ENCODE measurements around the gene CEP170.

CEP170 gene

DNA sequence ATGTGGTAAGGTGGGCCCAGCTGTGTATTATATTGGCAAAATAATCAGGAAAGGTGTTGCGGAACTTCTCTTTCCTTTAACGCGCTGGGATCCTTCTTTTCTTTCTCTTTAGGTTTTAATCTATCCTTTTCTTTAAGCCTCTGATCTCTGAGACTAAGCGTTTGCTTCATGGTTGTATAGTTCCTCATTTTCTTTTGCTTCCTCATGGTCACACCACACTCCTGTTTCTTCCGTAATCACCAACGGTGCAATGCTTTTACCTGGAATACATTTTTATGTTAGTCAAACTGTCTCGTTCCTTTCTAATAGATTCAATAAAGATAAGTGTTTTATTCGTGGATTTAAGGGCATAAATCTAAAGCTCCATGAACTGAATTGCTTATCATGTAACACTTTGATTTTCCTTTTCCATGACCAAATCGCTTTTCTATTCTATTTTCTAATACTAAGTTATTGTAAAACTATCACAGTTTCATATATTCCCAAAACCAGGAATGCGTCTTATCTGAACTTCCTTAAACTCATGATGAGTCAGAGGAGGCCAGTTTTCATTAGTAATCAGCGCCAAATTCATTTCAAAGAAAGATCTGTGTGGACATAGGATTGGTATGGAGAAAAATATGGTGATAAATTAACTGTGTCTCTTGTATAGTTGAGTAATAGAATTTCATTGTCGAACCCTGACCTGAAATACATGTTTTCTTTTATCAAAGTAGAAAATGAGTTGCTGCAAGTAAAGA lies 13.0 kb upstream of the CEP170 start:
- Histone ChIP-seq H4K20me1 (ENCODE audit: insufficient read depth, low read length) (no peaks in the 10 kb centered on the region), H3K79me2 (ENCODE audit: low read length) (0 out of 2 replicates have a peak, but pooled peaks cover 5% of the 10 kb centered on the region), H3K4me2 (ENCODE audit: low read depth, low read length) (no peak overlapping the region), H3K27me3 (replicated peaks; ENCODE audit: insufficient read depth, low read length) (no peaks in the 10 kb centered on the region), H3K9me2 (replicated peaks; ENCODE audit: insufficient read depth, low read length) (no peaks in the 10 kb centered on the region), H3K4me1 (ENCODE audit: low read length) (no peaks in the 10 kb centered on the region), H3K9ac (ENCODE audit: low read length) (no peak overlapping the region), H3K9me3 (replicated peaks; ENCODE audit: insufficient read depth, low read length) (no peaks in the 10 kb centered on the region), H3F3A (ENCODE audit: insufficient read depth, low read length) (no peaks in the 10 kb centered on the region), H3K36me3 (replicated peaks; ENCODE audit: insufficient read depth, low read length) (no peaks in the 10 kb centered on the region), H3K27ac (ENCODE audit: low read length) (no peak overlapping the region), H2AFZ (ENCODE audit: low read length) (no peak overlapping the region), H3K4me3 (ENCODE audit: low read length) (no peak overlapping the region)
- TF ChIP-seq, protein P1, sequence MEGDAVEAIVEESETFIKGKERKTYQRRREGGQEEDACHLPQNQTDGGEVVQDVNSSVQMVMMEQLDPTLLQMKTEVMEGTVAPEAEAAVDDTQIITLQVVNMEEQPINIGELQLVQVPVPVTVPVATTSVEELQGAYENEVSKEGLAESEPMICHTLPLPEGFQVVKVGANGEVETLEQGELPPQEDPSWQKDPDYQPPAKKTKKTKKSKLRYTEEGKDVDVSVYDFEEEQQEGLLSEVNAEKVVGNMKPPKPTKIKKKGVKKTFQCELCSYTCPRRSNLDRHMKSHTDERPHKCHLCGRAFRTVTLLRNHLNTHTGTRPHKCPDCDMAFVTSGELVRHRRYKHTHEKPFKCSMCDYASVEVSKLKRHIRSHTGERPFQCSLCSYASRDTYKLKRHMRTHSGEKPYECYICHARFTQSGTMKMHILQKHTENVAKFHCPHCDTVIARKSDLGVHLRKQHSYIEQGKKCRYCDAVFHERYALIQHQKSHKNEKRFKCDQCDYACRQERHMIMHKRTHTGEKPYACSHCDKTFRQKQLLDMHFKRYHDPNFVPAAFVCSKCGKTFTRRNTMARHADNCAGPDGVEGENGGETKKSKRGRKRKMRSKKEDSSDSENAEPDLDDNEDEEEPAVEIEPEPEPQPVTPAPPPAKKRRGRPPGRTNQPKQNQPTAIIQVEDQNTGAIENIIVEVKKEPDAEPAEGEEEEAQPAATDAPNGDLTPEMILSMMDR (IDR thresholded peaks at IDR 0.05; ENCODE audit: low read length): no peak
- TF ChIP-seq EZH2phosphoT487 (IDR thresholded peaks at IDR 0.05; ENCODE audit: low read length): no peak
- no peak for TF ChIP-seq EZH2 (optimal IDR thresholded peaks at IDR 0.05; ENCODE audit: low read depth, low read length)
- DNase-seq: no peak

DNA sequence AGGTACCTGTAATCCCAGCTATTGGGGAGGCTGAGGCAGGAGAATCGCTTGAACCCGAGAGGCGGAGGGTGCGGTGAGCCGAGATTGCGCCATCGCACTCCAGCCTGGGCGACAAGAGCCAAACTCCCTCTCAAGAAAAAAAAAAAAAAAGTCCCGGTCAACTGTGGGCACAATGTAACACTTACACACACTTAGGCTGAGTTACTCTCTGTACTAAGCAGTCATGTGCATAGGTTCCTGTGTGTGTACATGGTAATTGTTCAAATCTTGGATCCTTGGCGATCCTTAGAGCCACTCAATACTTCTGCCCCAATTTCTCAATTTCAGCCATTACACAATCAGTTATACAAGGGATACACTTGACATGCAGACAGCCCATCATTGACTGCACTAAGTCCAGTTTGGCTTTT lies 12.4 kb upstream of the CEP170 start:
- H3K4me2 ChIP-seq (ENCODE audit: low read depth, low read length): no peak overlapping the region

DNA sequence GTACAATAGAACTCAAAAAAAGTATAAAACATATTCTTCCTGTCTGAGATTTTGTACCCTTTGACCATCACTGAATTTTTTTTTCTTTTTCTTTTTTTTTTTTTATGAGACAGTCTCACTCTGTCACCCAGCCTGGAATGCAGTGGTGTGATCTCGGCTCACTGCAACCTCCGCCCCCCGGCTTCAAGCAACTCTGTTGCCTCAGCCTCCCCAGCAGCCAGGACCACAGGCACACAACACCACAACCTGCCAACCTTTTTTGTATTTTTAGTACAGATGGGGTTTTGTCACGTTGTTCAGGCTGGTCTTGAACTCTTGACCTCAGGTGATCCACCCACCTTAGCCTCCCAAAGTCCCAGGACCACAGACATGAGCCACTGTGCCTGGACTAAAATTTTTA lies 11.2 kb upstream of the CEP170 start:
- DNase-seq: no peak
- Histone ChIP-seq H3K4me2 (ENCODE audit: low read depth, low read length) (no peak overlapping the region), H3K36me3 (replicated peaks; ENCODE audit: insufficient read depth, low read length) (no peaks in the 10 kb centered on the region), H3K27ac (ENCODE audit: low read length) (no peak overlapping the region), H3K4me1 (ENCODE audit: low read length) (no peaks in the 10 kb centered on the region), H3K4me3 (ENCODE audit: low read length) (no peak overlapping the region), H2AFZ (ENCODE audit: low read length) (no peak overlapping the region), H3K9ac (ENCODE audit: low read length) (no peak overlapping the region), H3K9me3 (replicated peaks; ENCODE audit: insufficient read depth, low read length) (no peaks in the 10 kb centered on the region), H3F3A (ENCODE audit: insufficient read depth, low read length) (no peaks in the 10 kb centered on the region), H4K20me1 (ENCODE audit: insufficient read depth, low read length) (no peaks in the 10 kb centered on the region), H3K27me3 (replicated peaks; ENCODE audit: insufficient read depth, low read length) (no peaks in the 10 kb centered on the region), H3K9me2 (replicated peaks; ENCODE audit: insufficient read depth, low read length) (no peaks in the 10 kb centered on the region), H3K79me2 (ENCODE audit: low read length) (peaks cover 7% of the 10 kb centered on the region; the same call in 1 of the 2 replicates)
- TF ChIP-seq, protein P1 (IDR thresholded peaks at IDR 0.05; ENCODE audit: low read length): no peak
- no peak for TF ChIP-seq EZH2phosphoT487 (IDR thresholded peaks at IDR 0.05; ENCODE audit: low read length)
- no peak for TF ChIP-seq EZH2 (optimal IDR thresholded peaks at IDR 0.05; ENCODE audit: low read depth, low read length)

More for the DNA sequence above, 12.4 kb upstream of the CEP170 start:
- Histone ChIP-seq H3K4me3 (ENCODE audit: low read length) (no peak overlapping the region), H2AFZ (ENCODE audit: low read length) (no peak overlapping the region), H3K36me3 (replicated peaks; ENCODE audit: insufficient read depth, low read length) (no peaks in the 10 kb centered on the region), H3K27me3 (replicated peaks; ENCODE audit: insufficient read depth, low read length) (no peaks in the 10 kb centered on the region), H3K9me2 (replicated peaks; ENCODE audit: insufficient read depth, low read length) (no peaks in the 10 kb centered on the region), H3K4me1 (ENCODE audit: low read length) (no peaks in the 10 kb centered on the region), H3F3A (ENCODE audit: insufficient read depth, low read length) (no peaks in the 10 kb centered on the region), H3K27ac (ENCODE audit: low read length) (no peak overlapping the region), H3K9me3 (replicated peaks; ENCODE audit: insufficient read depth, low read length) (no peaks in the 10 kb centered on the region), H4K20me1 (ENCODE audit: insufficient read depth, low read length) (no peaks in the 10 kb centered on the region), H3K79me2 (ENCODE audit: low read length) (0 out of 2 replicates have a peak, but pooled peaks cover 5% of the 10 kb centered on the region), H3K9ac (ENCODE audit: low read length) (no peak overlapping the region)
- DNase-seq: no peak
- TF ChIP-seq, protein P1 (IDR thresholded peaks at IDR 0.05; ENCODE audit: low read length): no peak
- TF ChIP-seq EZH2 (optimal IDR thresholded peaks at IDR 0.05; ENCODE audit: low read depth, low read length) (no peak), EZH2phosphoT487 (IDR thresholded peaks at IDR 0.05; ENCODE audit: low read length) (no peak)
